Fibroblast of lung (primary cell): ENCODE measurements around the gene LRRC8C.

Experiments
- CTCF ChIP-seq, 2 donors: IDR thresholded peaks in 1 of 2; conservative IDR thresholded peaks in 1 of 2; 1 replicate in 1 of 2; 2 replicates in 1 of 2; pipeline ENCODE4 v1.5.1; 2011 to 2012; ENCODE audit warnings: low read length in 2 of 2, control low read depth in 1 of 2, inconsistent platforms in 1 of 2, low read depth in 1 of 2, mild to moderate bottlenecking in 1 of 2
- EZH2 ChIP-seq: IDR thresholded peaks from 2 replicates; pipeline ENCODE4 v1.5.1; 2012; ENCODE audit warnings: low read length, control low read depth, mild to moderate bottlenecking; ENCODE audit errors: missing control alignments

- no peak for TF ChIP-seq CTCF (conservative IDR thresholded peaks at IDR 0.05 in 1 of 2, IDR thresholded peaks at IDR 0.05 in 1 of 2; ENCODE audit: low read depth in 1 of 2, low read length in 2 of 2)
- TF ChIP-seq EZH2: no peak
Measured at GRCh38 chr1:89673251-89673650, 40.3 kb downstream of the LRRC8C start.
